Stomach (tissue), 4 donors: ENCODE measurements around the gene RHOJ.

Experiments
- CTCF ChIP-seq, 7 experiments: fragments of 450-650 bp in 4 of 7; fragments of 200-600 bp in 3 of 7; sonication (generic) in 3 of 7; IDR thresholded peaks; one replicate each; pipeline ENCODE4 v1.5.1; 2016 to 2019; ENCODE audit warnings: antibody characterized with exemption in 7 of 7, control low read depth in 2 of 7, mild to moderate bottlenecking in 1 of 7
- POLR2A ChIP-seq, 4 donors: fragments of 450-650 bp; IDR thresholded peaks; one replicate each; pipeline ENCODE4 v1.6.1; 2016; ENCODE audit warnings: antibody characterized with exemption in 4 of 4, control low read depth in 2 of 4, mild to moderate bottlenecking in 1 of 4, moderate library complexity in 1 of 4
- POLR2AphosphoS5 ChIP-seq, 3 donors: sonication (generic); formaldehyde crosslinking; IDR thresholded peaks; one replicate each; pipeline ENCODE4 v1.6.1; 2016; ENCODE audit warnings: antibody characterized with exemption in 3 of 3

GRCh38 chr14:63186453-63186852, 17.8 kb upstream of the RHOJ start:
- TF ChIP-seq CTCF (IDR thresholded peaks at IDR 0.05) = no peak
- no peak for TF ChIP-seq POLR2AphosphoS5 (IDR thresholded peaks at IDR 0.05)
- no peak for TF ChIP-seq POLR2A (IDR thresholded peaks at IDR 0.05)
